HEK293 (cell line): ENCODE data around the gene HYAL4.
"Not testable (repeated sequence)": the region's sequence is repeated elsewhere in the genome, so short reads cannot be mapped to it uniquely, and the experiment has no call there.

Experiments
- CTCF ChIA-PET: fragments of 350-600 bp; formaldehyde crosslinking; extraction: SDS; loops from one replicate; lab custom pipeline; 2021; ENCODE audit warnings: antibody characterized with exemption; lab: Yijun Ruan, JAX
- POLR2A ChIA-PET: fragments of 300-600 bp; formaldehyde crosslinking; extraction: SDS; loops from one replicate; lab custom pipeline; 2020; ENCODE audit warnings: antibody characterized with exemption, inconsistent platforms; lab: Yijun Ruan, JAX
- H3K27ac ChIP-seq: fragments of 200-500 bp; sonication (Bioruptor generic); 2 replicates; pipeline ENCODE4 v1.5.1; 2014; ENCODE audit warnings: low read depth, low read length, control low read depth, inconsistent platforms; ENCODE audit errors: extremely low read depth
- H3K36me3 ChIP-seq, 2 experiments: fragments of 200-500 bp in 1 of 2; sonication (Bioruptor generic) in 1 of 2; 1 replicate in 1 of 2; 2 replicates in 1 of 2; pipeline ENCODE4 v1.5.1; 2014 to 2017; ENCODE audit warnings: inconsistent platforms in 2 of 2, low read length in 2 of 2; ENCODE audit not compliant: control insufficient read depth in 2 of 2, insufficient read depth in 1 of 2
- H3K4me1 ChIP-seq: fragments of 200-500 bp; sonication (Bioruptor generic); 2 replicates; pipeline ENCODE4 v1.5.1; 2014; ENCODE audit warnings: mild to moderate bottlenecking, low read length, inconsistent platforms; ENCODE audit not compliant: control insufficient read depth, insufficient read depth
- H3K4me3 ChIP-seq: 2 replicates; pipeline ENCODE4 v1.5.1; 2011; ENCODE audit warnings: low read depth, mild to moderate bottlenecking, control low read depth, low read length, moderate library complexity
- H3K9me3 ChIP-seq: fragments of 200-500 bp; sonication (Bioruptor generic); 2 replicates; pipeline ENCODE4 v1.5.1; 2014; ENCODE audit warnings: low read depth, low read length, inconsistent platforms; ENCODE audit not compliant: control insufficient read depth, insufficient read depth
- TRIM28 ChIP-seq: IDR thresholded peaks from 2 replicates; pipeline ENCODE4 v1.6.1; 2011; ENCODE audit warnings: low read length, control low read depth, borderline replicate concordance
- YY2 ChIP-seq: fragments of 450-650 bp; formaldehyde crosslinking; IDR thresholded peaks from 2 replicates; pipeline ENCODE4 v1.5.1; 2016; ENCODE audit warnings: missing biosample characterization, missing genetic modification characterization
- ZNF202 ChIP-seq: fragments of 450-650 bp; formaldehyde crosslinking; IDR thresholded peaks from 2 replicates; pipeline ENCODE4 v1.5.1; 2016; ENCODE audit warnings: missing biosample characterization, missing genetic modification characterization, borderline replicate concordance
- ZNF214 ChIP-seq: fragments of 450-650 bp; formaldehyde crosslinking; IDR thresholded peaks from 2 replicates; pipeline ENCODE4 v1.5.1; 2017; ENCODE audit warnings: missing biosample characterization, mild to moderate bottlenecking, missing genetic modification characterization, borderline replicate concordance
- ZNF23 ChIP-seq: fragments of 450-650 bp; formaldehyde crosslinking; IDR thresholded peaks from 2 replicates; pipeline ENCODE4 v1.5.1; 2016; ENCODE audit warnings: missing biosample characterization, missing genetic modification characterization, borderline replicate concordance
- ZNF266 ChIP-seq: fragments of 450-650 bp; formaldehyde crosslinking; IDR thresholded peaks from 2 replicates; pipeline ENCODE4 v1.5.1; 2016; ENCODE audit warnings: missing biosample characterization, missing genetic modification characterization, low read depth
- ZNF433 ChIP-seq: fragments of 450-650 bp; formaldehyde crosslinking; IDR thresholded peaks from 2 replicates; pipeline ENCODE4 v1.5.1; 2016; ENCODE audit warnings: missing biosample characterization, missing genetic modification characterization, low read depth
- ZNF501 ChIP-seq: fragments of 450-650 bp; formaldehyde crosslinking; IDR thresholded peaks from 2 replicates; pipeline ENCODE4 v1.5.1; 2016; ENCODE audit warnings: missing biosample characterization, missing genetic modification characterization
- ZNF561 ChIP-seq: fragments of 450-650 bp; IDR thresholded peaks from 2 replicates; pipeline ENCODE4 v1.5.1; 2018; ENCODE audit warnings: missing biosample characterization, missing genetic modification characterization, borderline replicate concordance
- ZNF580 ChIP-seq: fragments of 450-650 bp; formaldehyde crosslinking; IDR thresholded peaks from 2 replicates; pipeline ENCODE4 v1.5.1; 2016; ENCODE audit warnings: missing biosample characterization, missing genetic modification characterization
- ZNF600 ChIP-seq: fragments of 450-650 bp; formaldehyde crosslinking; IDR thresholded peaks from 2 replicates; pipeline ENCODE4 v1.5.1; 2016; ENCODE audit warnings: missing biosample characterization, missing genetic modification characterization
- ZNF664 ChIP-seq: fragments of 450-650 bp; formaldehyde crosslinking; IDR thresholded peaks from 2 replicates; pipeline ENCODE4 v1.5.1; 2016; ENCODE audit warnings: missing biosample characterization, missing genetic modification characterization
- ZNF707 ChIP-seq: fragments of 450-650 bp; formaldehyde crosslinking; IDR thresholded peaks from 2 replicates; pipeline ENCODE4 v1.5.1; 2016; ENCODE audit warnings: missing biosample characterization, missing genetic modification characterization
- ZNF785 ChIP-seq: fragments of 450-650 bp; formaldehyde crosslinking; IDR thresholded peaks from 2 replicates; pipeline ENCODE4 v1.5.1; 2016; ENCODE audit warnings: missing biosample characterization, missing genetic modification characterization
- ZSCAN4 ChIP-seq: fragments of 450-650 bp; formaldehyde crosslinking; IDR thresholded peaks from 2 replicates; pipeline ENCODE4 v1.5.1; 2017; ENCODE audit warnings: missing biosample characterization, missing genetic modification characterization
- TF ChIP-seq, protein P1 (sequence below): fragments of 450-650 bp; formaldehyde crosslinking; IDR thresholded peaks from 2 replicates; pipeline ENCODE4 v1.5.1; 2016; ENCODE audit warnings: missing biosample characterization, missing genetic modification characterization
- TF ChIP-seq, protein P2 (sequence below): fragments of 450-650 bp; formaldehyde crosslinking; IDR thresholded peaks from 2 replicates; pipeline ENCODE4 v1.5.1; 2017; ENCODE audit warnings: missing biosample characterization, missing genetic modification characterization
- TF ChIP-seq, protein P3 (sequence below): fragments of 450-650 bp; formaldehyde crosslinking; IDR thresholded peaks from 2 replicates; pipeline ENCODE4 v1.5.1; 2016; ENCODE audit warnings: missing biosample characterization, missing genetic modification characterization
- TF ChIP-seq, protein P4 (sequence below): fragments of 450-650 bp; formaldehyde crosslinking; IDR thresholded peaks from 2 replicates; pipeline ENCODE4 v1.5.1; 2016; ENCODE audit warnings: missing biosample characterization, missing genetic modification characterization
- TF ChIP-seq, protein P5 (sequence below): fragments of 450-650 bp; formaldehyde crosslinking; IDR thresholded peaks from 2 replicates; pipeline ENCODE4 v1.5.1; 2016; ENCODE audit warnings: missing biosample characterization, missing genetic modification characterization

HYAL4 gene

GRCh38 chr7:123883154-123883553, 38.2 kb downstream of the HYAL4 start:
- Histone ChIP-seq H3K36me3 (no peaks in the 10 kb centered on the region), H3K9me3 (no peaks in the 10 kb centered on the region), H3K4me3 (no peak overlapping the region), H3K27ac (no peak overlapping the region), H3K4me1 (no peaks in the 10 kb centered on the region)
- CTCF ChIA-PET, result no interaction called here
- POLR2A ChIA-PET, result no interaction called here
- TF ChIP-seq, protein P1, sequence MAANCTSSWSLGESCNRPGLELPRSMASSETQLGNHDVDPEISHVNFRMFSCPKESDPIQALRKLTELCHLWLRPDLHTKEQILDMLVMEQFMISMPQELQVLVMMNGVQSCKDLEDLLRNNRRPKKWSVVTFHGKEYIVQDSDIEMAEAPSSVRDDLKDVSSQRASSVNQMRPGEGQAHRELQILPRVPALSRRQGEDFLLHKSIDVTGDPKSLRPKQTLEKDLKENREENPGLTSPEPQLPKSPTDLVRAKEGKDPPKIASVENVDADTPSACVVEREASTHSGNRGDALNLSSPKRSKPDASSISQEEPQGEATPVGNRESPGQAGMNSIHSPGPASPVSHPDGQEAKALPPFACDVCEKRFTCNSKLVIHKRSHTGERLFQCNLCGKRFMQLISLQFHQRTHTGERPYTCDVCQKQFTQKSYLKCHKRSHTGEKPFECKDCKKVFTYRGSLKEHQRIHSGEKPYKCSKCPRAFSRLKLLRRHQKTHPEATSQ (tag by site-specific recombination), result no peak
- TF ChIP-seq ZNF664 (tag by site-specific recombination), result 0 out of 2 replicates have a peak, but pooled peaks have one; percentile 17

- no peak overlapping the region for H3K27ac ChIP-seq
- CTCF ChIA-PET, result no interaction called here
- POLR2A ChIA-PET, result no interaction called here
- no peak overlapping the region for H3K4me3 ChIP-seq
- no peaks in the 10 kb centered on the region for H3K4me1 ChIP-seq
- TF ChIP-seq ZNF214 (tag by site-specific recombination), result no peak
- no peaks in the 10 kb centered on the region for H3K9me3 ChIP-seq
- H3K36me3 ChIP-seq, result no peaks in the 10 kb centered on the region
Measured at GRCh38 chr7:123888192-123888591, 43.2 kb downstream of the HYAL4 start.

GRCh38 chr7:123894753-123895152, 49.8 kb downstream of the HYAL4 start:
- CTCF ChIA-PET, POLR2A ChIA-PET, H3K9me3 ChIP-seq, H3K4me3 ChIP-seq, H3K27ac ChIP-seq, H3K36me3 ChIP-seq, H3K4me1 ChIP-seq: not testable (repeated sequence)

DNA sequence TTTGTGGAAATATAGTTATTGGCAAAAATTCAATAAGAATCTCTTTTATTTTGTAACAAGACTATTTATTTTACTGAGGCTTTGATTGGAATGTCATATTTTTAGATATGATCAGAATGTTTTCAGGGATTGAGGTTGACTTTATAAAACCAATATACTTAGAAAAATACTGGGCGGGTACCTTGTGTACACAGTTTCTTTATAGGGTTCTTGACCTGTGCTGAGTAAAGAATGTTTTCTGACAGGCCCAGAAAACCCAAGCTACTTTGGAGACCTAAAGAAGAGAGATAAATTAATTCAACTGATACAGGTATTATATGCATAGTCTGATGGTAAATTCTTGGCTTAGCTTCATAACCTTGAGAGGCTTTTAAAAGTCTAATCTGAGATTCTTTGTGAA, 56.1 kb downstream of the HYAL4 start:
- Histone ChIP-seq H3K4me1 (no peaks in the 10 kb centered on the region), H3K27ac (no peak overlapping the region), H3K4me3 (no peak overlapping the region), H3K36me3 (no peaks in the 10 kb centered on the region), H3K9me3 (no peaks in the 10 kb centered on the region; the same call in 1 of the 2 replicates)
- ChIA-PET POLR2A (no interaction called here), CTCF (interaction anchor here (0.6 kb wide), 1 partner anchor 314 kb away, joined by 3 read pairs; no protein-coding TSS in a partner anchor)
- TF ChIP-seq TRIM28 (no peak), ZNF561 (tag by site-specific recombination) (no peak), YY2 (tag by site-specific recombination) (no peak), ZNF202 (no peak), ZNF707 (tag by site-specific recombination) (no peak), ZNF266 (no peak), ZNF600 (tag by site-specific recombination) (no peak), ZNF433 (tag by site-specific recombination) (no peak), ZSCAN4 (tag by site-specific recombination) (no peak), ZNF23 (tag by site-specific recombination) (no peak), ZNF501 (no peak), ZNF785 (tag by site-specific recombination) (no peak), ZNF580 (tag by site-specific recombination) (no peak)
- TF ChIP-seq, protein P2, sequence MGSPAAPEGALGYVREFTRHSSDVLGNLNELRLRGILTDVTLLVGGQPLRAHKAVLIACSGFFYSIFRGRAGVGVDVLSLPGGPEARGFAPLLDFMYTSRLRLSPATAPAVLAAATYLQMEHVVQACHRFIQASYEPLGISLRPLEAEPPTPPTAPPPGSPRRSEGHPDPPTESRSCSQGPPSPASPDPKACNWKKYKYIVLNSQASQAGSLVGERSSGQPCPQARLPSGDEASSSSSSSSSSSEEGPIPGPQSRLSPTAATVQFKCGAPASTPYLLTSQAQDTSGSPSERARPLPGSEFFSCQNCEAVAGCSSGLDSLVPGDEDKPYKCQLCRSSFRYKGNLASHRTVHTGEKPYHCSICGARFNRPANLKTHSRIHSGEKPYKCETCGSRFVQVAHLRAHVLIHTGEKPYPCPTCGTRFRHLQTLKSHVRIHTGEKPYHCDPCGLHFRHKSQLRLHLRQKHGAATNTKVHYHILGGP (tag by site-specific recombination), result no peak
- TF ChIP-seq, protein P3, sequence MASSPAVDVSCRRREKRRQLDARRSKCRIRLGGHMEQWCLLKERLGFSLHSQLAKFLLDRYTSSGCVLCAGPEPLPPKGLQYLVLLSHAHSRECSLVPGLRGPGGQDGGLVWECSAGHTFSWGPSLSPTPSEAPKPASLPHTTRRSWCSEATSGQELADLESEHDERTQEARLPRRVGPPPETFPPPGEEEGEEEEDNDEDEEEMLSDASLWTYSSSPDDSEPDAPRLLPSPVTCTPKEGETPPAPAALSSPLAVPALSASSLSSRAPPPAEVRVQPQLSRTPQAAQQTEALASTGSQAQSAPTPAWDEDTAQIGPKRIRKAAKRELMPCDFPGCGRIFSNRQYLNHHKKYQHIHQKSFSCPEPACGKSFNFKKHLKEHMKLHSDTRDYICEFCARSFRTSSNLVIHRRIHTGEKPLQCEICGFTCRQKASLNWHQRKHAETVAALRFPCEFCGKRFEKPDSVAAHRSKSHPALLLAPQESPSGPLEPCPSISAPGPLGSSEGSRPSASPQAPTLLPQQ, result no peak
- TF ChIP-seq, protein P4, sequence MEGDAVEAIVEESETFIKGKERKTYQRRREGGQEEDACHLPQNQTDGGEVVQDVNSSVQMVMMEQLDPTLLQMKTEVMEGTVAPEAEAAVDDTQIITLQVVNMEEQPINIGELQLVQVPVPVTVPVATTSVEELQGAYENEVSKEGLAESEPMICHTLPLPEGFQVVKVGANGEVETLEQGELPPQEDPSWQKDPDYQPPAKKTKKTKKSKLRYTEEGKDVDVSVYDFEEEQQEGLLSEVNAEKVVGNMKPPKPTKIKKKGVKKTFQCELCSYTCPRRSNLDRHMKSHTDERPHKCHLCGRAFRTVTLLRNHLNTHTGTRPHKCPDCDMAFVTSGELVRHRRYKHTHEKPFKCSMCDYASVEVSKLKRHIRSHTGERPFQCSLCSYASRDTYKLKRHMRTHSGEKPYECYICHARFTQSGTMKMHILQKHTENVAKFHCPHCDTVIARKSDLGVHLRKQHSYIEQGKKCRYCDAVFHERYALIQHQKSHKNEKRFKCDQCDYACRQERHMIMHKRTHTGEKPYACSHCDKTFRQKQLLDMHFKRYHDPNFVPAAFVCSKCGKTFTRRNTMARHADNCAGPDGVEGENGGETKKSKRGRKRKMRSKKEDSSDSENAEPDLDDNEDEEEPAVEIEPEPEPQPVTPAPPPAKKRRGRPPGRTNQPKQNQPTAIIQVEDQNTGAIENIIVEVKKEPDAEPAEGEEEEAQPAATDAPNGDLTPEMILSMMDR (tag by site-specific recombination), result no peak
- TF ChIP-seq, protein P5, sequence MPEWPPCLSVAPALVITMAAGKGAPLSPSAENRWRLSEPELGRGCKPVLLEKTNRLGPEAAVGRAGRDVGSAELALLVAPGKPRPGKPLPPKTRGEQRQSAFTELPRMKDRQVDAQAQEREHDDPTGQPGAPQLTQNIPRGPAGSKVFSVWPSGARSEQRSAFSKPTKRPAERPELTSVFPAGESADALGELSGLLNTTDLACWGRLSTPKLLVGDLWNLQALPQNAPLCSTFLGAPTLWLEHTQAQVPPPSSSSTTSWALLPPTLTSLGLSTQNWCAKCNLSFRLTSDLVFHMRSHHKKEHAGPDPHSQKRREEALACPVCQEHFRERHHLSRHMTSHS (tag by site-specific recombination), result no peak
